Measurements from ENCODE around the gene ATP13A2.

GRCh38 chr1:16967095-16967575 is 44.6 kb downstream of the ATP13A2 start:
- TF ChIP-seq EZH2 (IDR thresholded peaks at IDR 0.05; ENCODE audit: insufficient read depth, poor library complexity, severe bottlenecking), result no peak
- no peak for TF ChIP-seq EZH2phosphoT487 (IDR thresholded peaks at IDR 0.05; ENCODE audit: insufficient read depth, low read depth)
